Gastrocnemius medialis (tissue), 4 donors: Measurements from ENCODE around the gene LUZP2.

Experiments used
- POLR2A ChIP-seq, 2 donors: fragments of 450-650 bp; IDR thresholded peaks; one replicate each; pipeline ENCODE4 v1.6.1; 2017; ENCODE audit warnings: antibody characterized with exemption in 2 of 2, mild to moderate bottlenecking in 2 of 2, moderate library complexity in 2 of 2
- TF ChIP-seq, protein P1 (sequence below), 5 experiments: fragments of 450-650 bp in 3 of 5; fragments of 200-600 bp in 2 of 5; sonication (generic) in 2 of 5; IDR thresholded peaks in 4 of 5; conservative IDR thresholded peaks in 1 of 5; 1 replicate in 4 of 5; 2 replicates in 1 of 5; pipeline ENCODE4 v1.5.1; 2016 to 2019; ENCODE audit warnings: antibody characterized with exemption in 5 of 5, mild to moderate bottlenecking in 3 of 5, moderate library complexity in 3 of 5

DNA sequence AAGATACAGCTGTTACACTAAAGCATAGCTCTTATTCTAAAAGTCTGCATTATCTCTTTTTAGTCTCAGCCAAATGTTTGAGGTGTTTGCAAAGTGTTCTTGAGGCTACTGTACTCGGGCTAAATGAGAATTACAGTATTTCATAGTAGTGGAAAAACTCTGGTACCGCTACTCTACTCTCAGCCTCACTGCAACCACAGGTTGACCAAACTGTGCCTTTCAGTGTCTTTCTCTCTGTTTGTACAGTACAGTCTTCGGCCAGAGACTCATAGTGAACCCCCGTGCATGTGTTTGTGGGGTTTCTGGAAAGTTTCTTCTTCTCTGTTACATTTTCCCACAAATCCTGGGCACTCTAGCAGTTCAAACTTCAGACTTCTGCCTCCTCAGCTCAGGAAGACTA is 7.4 kb upstream of the LUZP2 start:
- TF ChIP-seq, protein P1, sequence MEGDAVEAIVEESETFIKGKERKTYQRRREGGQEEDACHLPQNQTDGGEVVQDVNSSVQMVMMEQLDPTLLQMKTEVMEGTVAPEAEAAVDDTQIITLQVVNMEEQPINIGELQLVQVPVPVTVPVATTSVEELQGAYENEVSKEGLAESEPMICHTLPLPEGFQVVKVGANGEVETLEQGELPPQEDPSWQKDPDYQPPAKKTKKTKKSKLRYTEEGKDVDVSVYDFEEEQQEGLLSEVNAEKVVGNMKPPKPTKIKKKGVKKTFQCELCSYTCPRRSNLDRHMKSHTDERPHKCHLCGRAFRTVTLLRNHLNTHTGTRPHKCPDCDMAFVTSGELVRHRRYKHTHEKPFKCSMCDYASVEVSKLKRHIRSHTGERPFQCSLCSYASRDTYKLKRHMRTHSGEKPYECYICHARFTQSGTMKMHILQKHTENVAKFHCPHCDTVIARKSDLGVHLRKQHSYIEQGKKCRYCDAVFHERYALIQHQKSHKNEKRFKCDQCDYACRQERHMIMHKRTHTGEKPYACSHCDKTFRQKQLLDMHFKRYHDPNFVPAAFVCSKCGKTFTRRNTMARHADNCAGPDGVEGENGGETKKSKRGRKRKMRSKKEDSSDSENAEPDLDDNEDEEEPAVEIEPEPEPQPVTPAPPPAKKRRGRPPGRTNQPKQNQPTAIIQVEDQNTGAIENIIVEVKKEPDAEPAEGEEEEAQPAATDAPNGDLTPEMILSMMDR (IDR thresholded peaks at IDR 0.05 in 4 of 5, conservative IDR thresholded peaks at IDR 0.05 in 1 of 5): no peak
- no peak for TF ChIP-seq POLR2A (IDR thresholded peaks at IDR 0.05)
